Esophagus muscularis mucosa (tissue), 4 donors: ENCODE data around the gene PDE4D. TPM values are rescaled to one million over a fixed set of nuclear protein-coding genes. Genes with fewer than 3 reads are reported as not detected.

ENCODE experiments used
- DNase-seq: peaks from one replicate; pipeline ENCODE4 v3.0.0-alpha.2; 2017; ENCODE audit errors: extremely low spot score
- H3K27ac ChIP-seq, 4 donors: fragments of 200-600 bp; sonication (generic); replicated peaks in 1 of 4; 1 replicate in 3 of 4; 2 replicates in 1 of 4; pipeline ENCODE4 v1.5.1; 2016 to 2019; ENCODE audit warnings: mild to moderate bottlenecking in 1 of 4
- H3K27me3 ChIP-seq, 4 donors: fragments of 200-600 bp; sonication (generic); one replicate each; pipeline versions ENCODE4 v1.5.1 to v1.6.0; 2016 to 2019
- H3K36me3 ChIP-seq, 4 donors: fragments of 200-600 bp; sonication (generic); one replicate each; pipeline ENCODE4 v1.5.1; 2016 to 2019
- H3K4me1 ChIP-seq, 4 donors: fragments of 200-600 bp; sonication (generic); one replicate each; pipeline ENCODE4 v1.5.1; 2016 to 2019
- H3K4me3 ChIP-seq, 4 donors: fragments of 200-600 bp; sonication (generic); 1 replicate in 2 of 4; 2 replicates in 2 of 4; pipeline ENCODE4 v1.5.1; 2016 to 2019; ENCODE audit warnings: mild to moderate bottlenecking in 4 of 4, moderate library complexity in 1 of 4
- H3K9me3 ChIP-seq, 4 donors: fragments of 200-600 bp; sonication (generic); 1 replicate in 3 of 4; 2 replicates in 1 of 4; pipeline ENCODE4 v1.5.1; 2016 to 2019
- EP300 ChIP-seq: sonication (generic); formaldehyde crosslinking; IDR thresholded peaks from one replicate; pipeline ENCODE4 v1.6.1; 2017; ENCODE audit warnings: antibody characterized with exemption
- POLR2A ChIP-seq: fragments of 450-650 bp; IDR thresholded peaks from one replicate; pipeline ENCODE4 v1.6.1; 2017; ENCODE audit warnings: antibody characterized with exemption, moderate library complexity, mild to moderate bottlenecking, low read depth
- POLR2AphosphoS5 ChIP-seq, 2 donors: sonication (generic); formaldehyde crosslinking; IDR thresholded peaks; one replicate each; pipeline ENCODE4 v1.6.1; 2017; ENCODE audit warnings: antibody characterized with exemption in 2 of 2
- WGBS: methylation state at CpG from one replicate; pipeline ENCODE4 v1.1.5; 2018; 5-methylcytosine and 5-hydroxymethylcytosine counted together
- intact Hi-C: fragments of 100-400 bp; cut with DNase I; formaldehyde crosslinking; loops from one replicate; pipeline ENCODE4 v1.15.1; 2023
- total RNA-seq, 4 donors: library from RNA; depleted of rRNA; stranded (reverse); fragments of >200 nt; gene quantifications; one replicate each; pipeline versions ENCODE4 v1.1.0 to v1.2.1, GENCODE V29; 2016
- TF ChIP-seq, protein P1 (sequence below), 3 experiments: fragments of 200-600 bp in 2 of 3; fragments of 450-650 bp in 1 of 3; sonication (generic) in 2 of 3; IDR thresholded peaks; one replicate each; pipeline ENCODE4 v1.5.1; 2017 to 2019; ENCODE audit warnings: antibody characterized with exemption in 3 of 3, mild to moderate bottlenecking in 2 of 3, moderate library complexity in 1 of 3

Gene PDE4D
- total RNA-seq, 4 donors from 2014 or later = 39.2 to 87.0 (median 50.2) TPM

DNA sequence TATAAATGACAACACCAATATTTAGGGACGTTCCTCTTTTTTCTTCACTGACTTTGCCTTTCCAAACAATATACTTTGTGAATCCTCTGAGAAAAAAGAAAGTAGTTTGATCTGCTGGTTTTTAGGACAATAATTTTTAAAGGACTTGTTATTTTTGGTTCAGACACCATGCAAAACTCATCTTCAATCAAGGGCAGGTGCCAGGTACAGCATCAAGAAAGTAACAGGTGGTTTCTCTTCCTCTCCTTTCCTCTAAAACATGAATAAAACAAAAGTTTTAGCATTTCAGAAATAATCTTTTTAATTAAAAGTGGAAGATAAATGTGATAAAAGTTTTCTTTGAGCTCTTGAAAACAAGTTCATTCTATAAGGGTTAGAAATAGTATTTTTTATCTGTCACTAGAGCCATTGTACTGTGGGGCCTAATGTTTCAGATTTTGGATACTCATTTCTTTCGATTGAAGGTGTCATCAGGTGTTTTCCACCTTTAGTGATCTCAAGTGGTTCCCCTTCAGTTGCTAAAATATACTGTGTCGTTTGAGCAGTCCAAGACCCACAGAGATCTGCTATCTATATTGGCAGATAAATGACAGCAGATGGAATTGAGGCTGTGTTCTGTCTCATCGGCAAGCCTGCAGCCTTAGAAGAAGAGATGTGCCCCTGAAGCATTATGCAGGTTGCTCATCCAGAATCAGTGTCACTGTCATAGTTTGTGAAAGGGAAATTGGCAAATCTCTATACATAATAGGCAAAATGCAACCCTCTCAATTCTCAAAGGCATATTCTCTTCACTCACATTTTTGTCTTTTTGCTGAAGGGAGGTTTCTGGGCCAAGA is 499.7 kb downstream of the PDE4D start:
- Histone ChIP-seq H3K9me3 (no peaks in the 10 kb centered on the region), H3K4me1 (no peaks in the 10 kb centered on the region), H3K4me3 (no peak overlapping the region), H3K27ac (no peak overlapping the region), H3K36me3 (no peaks in the 10 kb centered on the region), H3K27me3 (no peaks in the 10 kb centered on the region)
- no peak for DNase-seq
- intact Hi-C loops = loop anchor here (5.0 kb wide), 1 partner anchor 278 kb away; no protein-coding TSS in a partner anchor
- TF ChIP-seq EP300 (no peak), POLR2AphosphoS5 (IDR thresholded peaks at IDR 0.05) (no peak), POLR2A (no peak)
- TF ChIP-seq, protein P1, sequence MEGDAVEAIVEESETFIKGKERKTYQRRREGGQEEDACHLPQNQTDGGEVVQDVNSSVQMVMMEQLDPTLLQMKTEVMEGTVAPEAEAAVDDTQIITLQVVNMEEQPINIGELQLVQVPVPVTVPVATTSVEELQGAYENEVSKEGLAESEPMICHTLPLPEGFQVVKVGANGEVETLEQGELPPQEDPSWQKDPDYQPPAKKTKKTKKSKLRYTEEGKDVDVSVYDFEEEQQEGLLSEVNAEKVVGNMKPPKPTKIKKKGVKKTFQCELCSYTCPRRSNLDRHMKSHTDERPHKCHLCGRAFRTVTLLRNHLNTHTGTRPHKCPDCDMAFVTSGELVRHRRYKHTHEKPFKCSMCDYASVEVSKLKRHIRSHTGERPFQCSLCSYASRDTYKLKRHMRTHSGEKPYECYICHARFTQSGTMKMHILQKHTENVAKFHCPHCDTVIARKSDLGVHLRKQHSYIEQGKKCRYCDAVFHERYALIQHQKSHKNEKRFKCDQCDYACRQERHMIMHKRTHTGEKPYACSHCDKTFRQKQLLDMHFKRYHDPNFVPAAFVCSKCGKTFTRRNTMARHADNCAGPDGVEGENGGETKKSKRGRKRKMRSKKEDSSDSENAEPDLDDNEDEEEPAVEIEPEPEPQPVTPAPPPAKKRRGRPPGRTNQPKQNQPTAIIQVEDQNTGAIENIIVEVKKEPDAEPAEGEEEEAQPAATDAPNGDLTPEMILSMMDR (IDR thresholded peaks at IDR 0.05) = no peak
- WGBS = 74% methylated on average over 4 of the region's 4 CpGs

DNA sequence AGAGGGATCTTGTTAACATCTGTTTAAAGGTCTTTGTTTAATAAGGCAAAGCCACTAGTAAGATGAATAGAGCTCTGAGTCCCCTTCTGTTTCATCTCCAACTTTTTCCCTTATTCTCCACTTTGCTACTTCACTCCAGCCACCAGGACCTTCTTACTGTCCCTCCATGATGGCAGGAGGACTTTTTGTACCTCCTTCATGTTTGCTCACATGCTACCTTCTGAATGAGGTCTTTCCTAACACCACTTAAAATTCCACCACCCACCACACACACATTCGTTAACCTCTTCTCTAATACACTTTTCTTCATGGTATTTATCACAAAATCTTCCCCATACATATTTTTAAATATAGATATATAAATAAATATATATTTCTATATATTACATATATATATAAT is 501.9 kb downstream of the PDE4D start:
- 94% methylated on average over 1 of the region's 1 CpG for WGBS
- Histone ChIP-seq H3K36me3 (no peaks in the 10 kb centered on the region), H3K4me3 (no peak overlapping the region), H3K27me3 (no peaks in the 10 kb centered on the region), H3K4me1 (no peaks in the 10 kb centered on the region), H3K27ac (no peak overlapping the region), H3K9me3 (no peaks in the 10 kb centered on the region)
- intact Hi-C loops = loop anchor here (5.0 kb wide), 1 partner anchor 281 kb away; no protein-coding TSS in a partner anchor
- no peak for TF ChIP-seq POLR2AphosphoS5 (IDR thresholded peaks at IDR 0.05)
- TF ChIP-seq, protein P1 (IDR thresholded peaks at IDR 0.05) = no peak
- DNase-seq = no peak

DNA sequence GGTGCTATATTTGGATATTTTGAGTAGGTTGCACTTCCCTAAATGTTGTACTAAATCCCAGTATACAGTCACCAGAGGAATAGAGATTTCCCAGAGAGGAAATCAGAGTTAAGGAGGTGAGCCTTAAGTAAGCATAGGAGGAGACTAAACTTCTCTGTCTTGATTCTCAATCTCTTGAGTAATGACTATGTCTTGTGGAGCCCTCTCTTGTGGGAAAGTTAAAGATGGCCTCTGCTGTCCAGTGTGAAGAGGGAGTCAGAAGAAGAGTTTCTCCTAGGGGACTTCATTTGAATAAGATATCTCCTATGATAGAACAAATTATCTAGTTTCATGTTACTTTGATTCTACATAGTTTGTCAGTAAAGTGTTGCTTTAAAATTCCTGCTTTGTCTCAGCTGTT is 502.5 kb downstream of the PDE4D start:
- no peak for DNase-seq
- Histone ChIP-seq H3K4me1 (no peaks in the 10 kb centered on the region), H3K27ac (no peak overlapping the region), H3K27me3 (no peaks in the 10 kb centered on the region), H3K9me3 (no peaks in the 10 kb centered on the region), H3K4me3 (no peak overlapping the region), H3K36me3 (no peaks in the 10 kb centered on the region)
- TF ChIP-seq POLR2A = no peak
- TF ChIP-seq, protein P1 (IDR thresholded peaks at IDR 0.05) = no peak
- no peak for TF ChIP-seq POLR2AphosphoS5 (IDR thresholded peaks at IDR 0.05)
- no peak for TF ChIP-seq EP300
- intact Hi-C loops = loop anchor here (5.0 kb wide), 1 partner anchor 281 kb away; no protein-coding TSS in a partner anchor

DNA sequence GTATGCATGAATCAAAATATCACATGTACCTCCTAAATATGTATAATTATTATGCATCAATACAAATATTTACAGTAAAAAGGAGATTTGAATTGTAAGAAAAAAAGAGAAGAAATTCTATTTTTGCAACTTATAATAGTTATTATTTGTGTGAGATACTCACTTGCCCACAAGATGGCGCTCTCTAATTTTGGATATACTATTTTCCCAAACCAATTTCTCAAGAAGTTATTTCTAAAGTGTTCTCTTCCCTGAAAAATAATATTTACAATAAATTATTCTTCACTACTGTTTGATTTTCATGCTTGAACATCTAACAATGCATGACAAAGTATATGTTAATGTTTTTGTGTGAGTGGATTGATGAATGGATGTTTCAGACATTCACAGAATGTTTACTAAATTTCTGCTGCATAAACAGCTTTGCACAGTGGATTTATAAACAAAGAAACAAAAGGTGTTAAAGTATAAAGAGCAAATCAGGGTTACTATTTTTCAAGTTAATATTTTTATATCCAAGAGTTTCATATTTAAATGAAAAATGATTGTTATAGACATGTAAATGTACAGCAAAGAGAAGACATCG is 503.4 kb downstream of the PDE4D start:
- no peaks in the 10 kb centered on the region for H3K27me3 ChIP-seq
- no peak overlapping the region for H3K27ac ChIP-seq
- no peak for TF ChIP-seq POLR2AphosphoS5 (IDR thresholded peaks at IDR 0.05)
- TF ChIP-seq EP300 = no peak
- TF ChIP-seq POLR2A = no peak
- TF ChIP-seq, protein P1 (IDR thresholded peaks at IDR 0.05) = peak; percentile 56 to 74 (median 70)
- no peak overlapping the region for H3K4me3 ChIP-seq
- H3K36me3 ChIP-seq = no peaks in the 10 kb centered on the region
- DNase-seq = no peak
- WGBS = 44% methylated on average over 2 of the region's 2 CpGs
- H3K4me1 ChIP-seq = no peaks in the 10 kb centered on the region
- no peaks in the 10 kb centered on the region for H3K9me3 ChIP-seq
- intact Hi-C loops = loop anchor here (5.0 kb wide), 1 partner anchor 282 kb away; no protein-coding TSS in a partner anchor
